GM19468 (cell line): Measurements from ENCODE around the gene TMCC1.
"Not testable (repeated sequence)": the region's sequence is repeated elsewhere in the genome, so short reads cannot be mapped to it uniquely, and the experiment has no call there.

Source experiments
- ATAC-seq: cut with Tn5 transposase; IDR thresholded peaks from one replicate; pipeline ENCODE4 v1.9.1; 2021; ENCODE audit warnings: mild to moderate bottlenecking, moderate library complexity, moderate number of reproducible peaks; ENCODE audit not compliant: unreplicated experiment; ENCODE audit errors: extremely low read depth

Gene TMCC1

DNA sequence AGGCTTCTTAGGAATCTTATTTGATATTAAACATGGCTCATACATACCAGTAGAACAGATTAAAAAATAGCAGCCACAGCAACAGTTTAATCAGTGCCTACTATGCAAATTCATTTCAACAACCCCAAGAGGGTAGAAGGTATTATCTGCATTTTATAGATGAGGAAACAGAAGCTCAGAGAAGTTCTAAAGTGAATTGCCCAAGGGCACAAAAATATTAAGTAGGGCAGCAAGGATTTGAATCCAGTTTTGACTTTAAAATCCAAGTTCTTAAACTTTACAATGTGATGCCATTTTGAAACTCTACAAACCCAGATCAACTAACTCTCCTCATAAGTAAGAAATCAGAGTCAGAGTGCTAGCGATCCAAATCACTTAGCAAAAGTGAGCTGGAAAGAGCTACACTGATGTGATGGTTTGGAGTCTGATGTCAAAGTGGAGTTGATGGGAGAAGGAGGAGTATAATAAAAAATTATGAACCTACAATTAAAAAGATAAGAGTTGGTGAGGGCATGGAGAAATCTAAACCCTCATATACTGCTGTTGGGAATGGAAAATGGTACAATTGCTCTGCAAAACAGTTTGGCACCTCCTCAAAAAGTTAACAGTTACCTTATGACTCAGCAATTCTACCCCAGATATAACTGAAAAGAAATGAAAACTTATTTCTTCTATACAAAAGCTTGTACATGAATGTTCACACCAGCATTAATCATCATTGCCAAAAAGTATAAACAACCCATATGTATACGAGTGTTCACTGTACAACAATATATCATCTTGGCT lies 236.1 kb downstream of the TMCC1 start:
- no peak for ATAC-seq

DNA sequence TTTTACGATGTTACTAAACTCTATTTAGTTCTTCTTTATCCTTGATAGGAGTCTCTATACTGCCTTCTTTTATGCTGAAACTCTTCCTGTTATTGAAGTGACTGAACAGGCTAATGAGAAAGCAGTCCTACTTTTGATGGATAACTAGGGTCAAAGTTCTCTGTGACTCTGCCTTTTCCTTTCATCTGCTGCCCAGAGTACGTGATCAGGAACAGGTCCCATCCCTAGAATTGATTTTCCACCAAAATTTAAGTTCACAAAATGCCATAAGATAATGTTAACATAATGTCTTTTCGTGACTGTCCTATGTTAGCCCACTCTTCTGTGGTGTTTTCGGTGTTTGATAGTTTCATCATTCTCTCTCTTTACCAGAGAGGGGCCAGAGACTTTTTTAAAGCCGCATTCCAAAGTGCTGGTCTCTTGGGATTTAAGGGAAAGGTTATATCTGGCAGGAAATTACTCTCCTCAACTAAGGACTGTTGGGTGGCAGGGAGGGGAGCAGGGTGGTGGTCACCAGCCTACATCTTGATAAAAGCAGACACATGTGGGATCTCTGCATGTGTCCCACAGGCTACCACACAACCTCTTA lies 236.8 kb downstream of the TMCC1 start:
- no peak for ATAC-seq

DNA sequence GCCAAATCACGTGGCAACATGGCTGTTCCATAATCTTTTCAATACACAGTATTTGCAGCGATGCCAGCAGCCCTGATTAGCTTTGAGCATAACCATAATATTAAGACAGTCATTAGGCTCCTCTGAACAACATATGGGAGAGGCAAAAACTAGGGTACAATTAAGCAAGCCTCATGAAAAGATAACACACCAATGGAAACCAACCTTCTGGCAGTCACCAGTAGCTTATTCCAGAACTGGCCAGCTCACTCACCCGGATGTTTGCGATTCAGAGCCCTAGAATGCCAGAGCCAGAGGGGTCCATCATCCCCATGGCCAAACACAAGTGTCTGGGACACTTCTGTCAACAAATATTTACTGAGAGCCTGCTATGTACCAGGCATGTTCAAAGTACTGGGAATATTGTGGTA lies 238.2 kb downstream of the TMCC1 start:
- ATAC-seq, result no peak

DNA sequence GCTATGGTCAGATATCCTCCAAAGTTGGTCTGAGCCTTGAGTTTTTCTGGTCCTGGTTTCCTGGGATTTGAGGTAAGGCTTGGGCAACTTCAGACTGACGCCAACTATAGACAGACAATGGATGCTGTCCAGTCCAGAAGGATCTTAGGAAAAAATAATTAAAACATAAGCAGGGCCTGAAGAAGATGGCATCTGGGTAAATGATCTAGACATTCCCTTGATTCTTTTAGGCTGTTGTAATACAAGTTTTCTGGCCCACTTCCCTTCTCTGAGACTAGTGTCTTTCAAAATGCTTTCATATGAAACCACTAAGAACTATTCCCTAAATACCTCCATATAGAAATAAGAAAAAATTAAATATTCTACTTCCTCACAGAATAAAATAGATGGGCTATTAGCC lies 239.4 kb downstream of the TMCC1 start:
- ATAC-seq, result no peak

DNA sequence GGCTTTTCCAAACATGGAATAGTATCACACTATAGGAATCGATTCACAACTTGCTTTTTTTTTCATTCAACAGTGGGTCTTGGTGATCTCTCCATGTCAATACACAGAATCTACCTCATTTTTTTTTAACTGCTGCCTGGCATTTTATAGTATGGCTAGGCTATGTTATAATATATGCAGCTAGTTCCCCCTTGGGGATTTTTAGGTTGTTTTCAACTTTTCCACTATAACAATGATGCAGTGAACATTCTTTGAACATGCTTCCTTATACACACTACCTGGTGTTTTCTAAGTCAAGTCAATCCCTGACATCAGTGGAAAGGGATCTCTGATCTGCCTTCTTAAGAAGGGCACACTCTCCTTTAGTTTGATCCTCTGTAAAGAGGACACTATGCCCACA lies 240.5 kb downstream of the TMCC1 start:
- ATAC-seq, result no peak

DNA sequence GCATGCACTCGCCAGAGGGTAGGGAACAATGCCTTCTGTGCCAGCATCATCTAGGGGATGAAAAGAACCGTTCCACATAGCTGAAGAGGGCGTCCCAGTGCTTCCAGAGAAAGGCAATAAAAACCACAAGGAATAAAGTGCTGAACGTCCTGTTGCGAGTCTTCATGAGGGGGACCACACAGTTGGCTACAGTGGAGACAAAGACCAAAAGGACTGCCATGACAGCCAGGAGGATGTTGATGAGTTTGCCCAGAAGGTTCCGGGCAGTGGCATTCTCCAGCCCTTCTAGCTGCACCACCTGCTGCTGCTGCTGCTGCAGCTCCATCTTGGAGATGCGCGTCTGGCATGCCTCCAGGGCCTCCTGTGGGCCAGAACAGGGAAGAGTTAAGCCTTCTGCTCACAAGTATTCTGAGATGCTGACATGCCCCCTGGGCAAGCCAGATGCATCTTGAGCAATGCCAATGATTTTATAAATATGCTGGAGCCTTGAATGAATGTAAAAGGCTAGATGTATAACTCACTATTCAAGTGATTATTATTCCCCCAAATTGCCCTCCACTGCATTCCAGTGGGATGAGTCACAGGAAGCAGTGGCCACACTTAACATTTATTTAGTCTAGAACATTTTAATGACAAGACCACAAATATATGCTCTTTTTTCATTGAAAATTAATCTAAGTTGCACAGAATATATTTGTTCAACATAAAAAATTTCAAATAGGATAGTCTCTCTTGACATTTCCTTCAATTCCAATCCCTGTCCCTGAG lies 241.9 kb downstream of the TMCC1 start:
- ATAC-seq, result no peak

DNA sequence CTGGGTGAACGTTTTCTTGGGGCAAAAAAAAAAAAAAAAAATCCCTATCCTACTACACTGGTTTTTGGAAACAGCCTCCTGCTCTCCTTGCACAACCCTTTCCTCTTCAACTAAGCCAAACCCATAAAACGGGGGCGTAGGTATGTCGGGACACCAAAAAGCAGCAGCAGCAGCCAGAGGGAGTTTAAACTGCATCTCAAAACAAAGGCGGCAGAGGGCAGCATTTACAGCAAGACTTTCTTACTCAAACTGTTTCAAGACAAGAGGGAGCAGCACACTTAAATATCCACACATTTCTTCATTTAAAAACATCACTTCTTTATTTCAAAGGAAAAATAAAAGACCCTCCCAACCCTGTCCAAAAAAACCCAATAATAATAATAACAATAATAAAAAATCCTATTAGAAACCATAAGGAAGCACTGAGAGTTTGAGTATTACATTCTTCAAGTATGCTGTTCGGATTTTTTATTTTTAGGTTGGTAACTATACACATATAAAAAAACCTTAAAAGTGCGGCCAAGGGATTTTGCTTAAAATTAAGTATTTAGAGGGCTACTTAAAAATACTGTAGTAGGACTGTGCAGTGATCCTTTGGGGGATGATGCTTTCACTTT lies 243.1 kb downstream of the TMCC1 start:
- no peak for ATAC-seq

DNA sequence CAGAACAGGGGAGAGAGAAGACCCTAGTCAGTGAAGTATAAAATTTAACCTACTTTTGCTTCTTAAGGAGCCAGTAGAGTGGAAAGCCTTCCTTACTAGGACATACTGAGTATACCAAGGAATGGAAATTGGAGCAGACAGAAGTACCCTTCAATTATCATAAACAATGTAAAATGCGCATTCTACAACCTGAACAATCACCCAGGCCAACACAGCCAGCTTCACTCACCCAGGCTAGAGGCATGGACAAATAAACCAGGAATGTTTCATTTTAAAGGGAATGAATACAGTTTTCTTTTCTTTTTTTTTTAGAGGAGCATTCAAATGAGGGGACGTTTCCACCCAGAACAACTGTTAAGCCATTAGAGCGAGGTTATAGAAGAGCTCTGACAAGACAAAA lies 245.1 kb downstream of the TMCC1 start:
- no peak for ATAC-seq

DNA sequence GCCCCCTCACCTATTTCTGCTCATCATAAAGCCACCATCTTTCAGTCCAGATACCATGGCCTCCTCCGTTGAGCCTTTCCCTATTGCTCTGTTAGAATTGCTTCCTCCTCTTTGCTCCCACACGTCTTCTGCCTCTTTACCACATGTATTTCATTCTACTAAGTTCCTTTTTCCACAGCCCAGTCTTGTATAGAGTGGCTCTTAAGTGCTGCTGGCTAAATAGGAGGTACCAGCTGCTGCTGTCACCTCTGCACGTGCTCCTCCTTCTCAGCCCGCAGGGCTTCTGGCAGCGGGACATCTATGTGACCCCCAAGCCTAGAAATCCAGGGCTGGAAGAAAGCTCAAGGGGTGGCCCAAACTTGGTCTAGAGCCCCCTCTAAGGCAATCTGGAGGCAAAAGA lies 248.2 kb downstream of the TMCC1 start:
- no peak for ATAC-seq

DNA sequence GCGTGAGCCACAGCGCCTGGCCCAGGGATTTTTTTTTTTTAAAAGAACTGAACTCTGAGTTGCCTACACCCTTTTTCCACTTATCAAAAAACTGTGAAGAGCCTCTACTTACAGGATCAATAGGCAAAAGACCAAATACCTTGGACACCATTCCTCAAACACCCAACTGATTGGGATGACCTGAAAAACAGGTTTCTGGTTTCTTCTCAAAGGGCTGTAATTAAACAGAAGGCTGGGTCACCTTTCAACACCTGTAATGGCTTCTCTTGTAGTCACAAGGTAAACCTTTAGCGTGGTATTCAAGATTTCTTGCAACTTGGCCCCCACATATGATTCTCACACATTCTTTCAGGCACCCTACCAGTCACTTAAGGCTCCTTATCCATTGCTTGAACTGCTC lies 248.7 kb downstream of the TMCC1 start:
- no peak for ATAC-seq

DNA sequence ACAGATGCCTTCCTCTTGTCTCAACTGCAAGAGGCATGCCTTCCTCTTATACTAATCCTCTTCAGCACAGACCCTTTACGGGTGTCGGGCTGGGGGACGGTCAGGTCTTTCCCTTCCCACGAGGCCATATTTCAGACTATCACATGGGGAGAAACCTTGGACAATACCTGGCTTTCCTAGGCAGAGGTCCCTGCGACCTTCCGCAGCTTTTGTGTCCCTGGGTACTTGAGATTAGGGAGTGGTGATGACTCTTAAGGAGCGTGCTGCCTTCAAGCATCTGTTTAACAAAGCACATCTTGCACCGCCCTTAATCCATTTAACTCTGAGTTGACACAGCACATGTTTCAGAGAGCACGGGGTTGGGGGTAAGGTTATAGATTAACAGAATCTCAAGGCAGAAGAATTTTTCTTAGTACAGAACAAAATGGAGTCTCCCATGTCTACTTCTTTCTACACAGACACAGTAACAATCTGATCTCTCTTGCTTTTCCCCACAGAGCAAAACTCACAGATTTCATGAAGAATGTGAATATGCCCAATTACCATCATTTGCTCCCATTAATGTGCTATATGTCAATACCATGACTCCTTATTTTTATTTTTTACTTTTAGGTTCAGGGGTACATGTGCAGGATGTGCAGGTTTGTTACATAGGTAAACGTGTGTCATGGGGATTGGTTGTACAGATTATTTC lies 251.8 kb downstream of the TMCC1 start:
- ATAC-seq, result not testable (repeated sequence)

DNA sequence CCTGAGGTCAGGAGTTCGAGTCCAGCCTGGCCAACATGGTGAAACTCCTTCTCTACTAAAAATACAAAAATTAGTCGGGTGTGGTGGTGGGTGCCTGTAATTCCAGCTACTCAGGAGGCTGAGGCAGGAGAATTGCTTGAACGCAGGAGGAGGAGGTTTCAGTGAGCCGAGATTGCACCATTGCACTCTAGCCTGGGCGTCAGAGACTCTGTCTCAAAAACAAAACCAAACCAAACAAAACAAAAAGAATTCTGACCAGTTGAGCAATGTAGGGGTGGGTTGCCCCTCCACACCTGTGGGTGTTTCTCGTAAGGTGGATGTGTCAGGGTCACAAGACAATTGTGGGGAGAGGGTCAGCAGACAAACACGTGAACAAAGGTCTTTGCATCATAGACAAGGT lies 252.5 kb downstream of the TMCC1 start:
- not testable (repeated sequence) for ATAC-seq

DNA sequence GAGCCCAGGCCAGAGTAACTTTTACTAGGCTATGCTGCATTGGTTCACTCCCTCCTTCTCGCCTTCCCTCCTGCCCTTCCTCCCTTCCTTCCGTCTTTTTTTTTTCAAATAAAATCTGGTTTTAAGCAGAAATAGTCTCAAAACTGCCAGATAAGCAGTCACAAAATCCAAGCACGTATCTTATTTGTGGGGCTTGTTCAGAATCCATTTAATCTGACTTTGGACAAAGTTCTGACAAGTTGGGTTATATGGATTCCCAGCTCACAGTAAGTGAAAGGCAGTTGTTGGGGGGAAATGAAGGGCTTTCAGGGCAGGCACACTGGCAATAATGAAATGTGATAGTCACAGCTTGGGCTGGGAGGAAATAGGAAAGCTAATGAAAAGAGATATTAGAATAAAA lies 255.0 kb downstream of the TMCC1 start:
- ATAC-seq, result no peak

DNA sequence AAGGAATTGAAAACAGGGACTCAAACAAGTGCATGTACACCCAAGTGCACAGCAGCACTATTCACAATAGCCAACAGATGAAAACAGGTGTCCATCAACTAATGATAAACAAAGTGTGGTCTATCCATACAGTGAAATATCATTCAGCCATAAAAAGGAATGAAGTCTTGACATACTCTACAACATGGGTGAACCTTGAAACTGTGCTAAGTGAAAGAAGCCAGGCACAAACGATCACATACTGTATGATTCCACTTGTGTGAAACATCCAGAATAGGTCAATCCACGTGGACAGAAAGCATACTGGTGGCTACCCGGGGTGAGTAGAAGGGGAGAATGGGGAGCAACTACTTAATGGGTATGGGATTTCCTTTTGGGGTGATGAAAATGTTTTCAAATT lies 257.4 kb downstream of the TMCC1 start:
- ATAC-seq, result no peak

DNA sequence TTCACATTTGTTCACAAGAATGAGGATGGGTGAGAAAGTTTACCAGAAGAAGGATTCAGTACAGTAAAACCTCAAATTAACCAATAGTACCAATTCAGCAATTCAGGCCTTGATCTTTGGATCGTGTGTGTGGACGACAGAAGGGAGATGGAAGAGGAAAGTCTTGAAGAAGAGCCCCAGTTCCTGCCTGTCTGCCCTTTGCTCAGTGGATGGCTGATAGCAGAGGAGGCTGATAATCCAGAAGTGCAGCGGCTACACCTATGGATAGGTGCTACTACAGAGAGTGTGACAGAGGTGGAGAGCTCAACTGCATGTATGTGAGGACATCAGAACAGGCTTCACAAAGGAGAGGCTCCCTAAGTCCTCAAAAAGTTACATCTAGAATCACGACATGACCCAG lies 257.9 kb downstream of the TMCC1 start:
- ATAC-seq, result no peak

DNA sequence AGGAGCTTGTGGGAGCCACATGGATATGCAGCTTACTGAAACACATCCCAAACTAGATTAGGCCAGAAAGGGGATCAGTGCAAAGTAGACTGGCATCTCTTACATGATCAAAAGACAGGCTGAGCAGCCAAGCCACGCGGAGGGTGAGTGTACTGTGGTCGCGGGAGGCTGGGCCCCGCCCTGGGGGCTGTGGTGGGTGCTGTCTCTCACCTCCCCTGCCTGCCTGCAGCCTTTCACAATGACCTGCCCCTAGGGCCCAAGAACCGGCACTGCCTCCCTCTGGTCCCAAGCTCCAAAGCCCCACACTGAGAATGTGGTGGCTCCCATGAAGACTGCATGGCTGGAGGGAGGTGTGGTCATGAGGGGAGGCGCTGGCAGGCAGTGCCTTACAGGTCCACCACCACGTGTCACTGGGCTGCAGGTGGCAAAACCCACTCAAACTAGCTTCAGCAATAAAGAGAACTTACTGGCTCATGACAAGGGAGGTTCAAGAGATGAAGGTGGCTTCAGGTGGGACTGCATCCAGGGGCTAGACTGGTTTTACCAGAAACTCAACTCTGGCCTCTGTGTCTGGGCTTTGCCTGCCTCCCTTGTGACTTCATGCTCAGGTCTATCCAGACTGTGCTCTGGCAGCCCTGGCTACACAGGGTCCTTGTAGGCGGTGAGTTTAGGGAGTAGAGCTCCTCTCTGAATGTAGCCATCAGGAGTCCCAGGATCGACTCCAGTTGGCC lies 259.6 kb downstream of the TMCC1 start:
- ATAC-seq, result no peak

DNA sequence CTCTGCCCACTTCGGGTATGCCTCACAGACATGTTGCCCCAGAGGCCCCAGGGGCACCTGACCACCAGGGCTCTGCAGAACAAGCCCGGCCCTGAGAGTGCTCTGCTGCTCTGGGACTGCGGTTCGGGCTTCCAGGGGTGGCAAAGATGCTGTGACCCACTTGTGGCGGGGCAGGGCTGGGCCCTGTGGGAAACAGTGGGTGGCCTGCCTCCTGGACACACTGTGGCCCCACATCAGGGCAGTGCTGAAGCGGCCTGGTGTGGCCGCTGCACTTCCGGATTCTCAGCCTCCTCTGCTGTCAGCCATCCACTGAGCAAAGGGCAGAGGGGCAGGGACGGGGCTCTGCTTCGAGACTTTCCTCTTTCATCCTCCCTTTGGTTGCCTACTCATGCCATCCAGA lies 260.5 kb downstream of the TMCC1 start:
- no peak for ATAC-seq

DNA sequence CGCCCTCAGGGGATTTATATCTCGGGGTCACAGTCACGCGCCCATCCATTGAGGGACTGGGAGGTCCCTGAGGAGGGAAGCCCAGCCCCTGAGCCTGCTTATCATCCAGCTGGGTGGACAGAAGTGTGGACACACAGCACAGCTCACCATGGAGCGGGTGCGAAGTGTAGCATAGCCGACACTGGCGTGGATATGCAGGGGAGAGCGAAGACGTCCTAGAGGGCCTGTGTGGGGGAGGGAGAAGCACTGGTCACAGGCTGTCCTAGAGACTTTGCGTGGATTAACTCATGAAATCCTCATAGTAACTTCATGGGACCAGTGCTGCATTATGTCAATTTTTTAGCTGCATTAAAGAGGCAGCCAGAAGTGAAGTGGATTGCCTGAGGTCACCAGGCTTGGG lies 261.0 kb downstream of the TMCC1 start:
- no peak for ATAC-seq

DNA sequence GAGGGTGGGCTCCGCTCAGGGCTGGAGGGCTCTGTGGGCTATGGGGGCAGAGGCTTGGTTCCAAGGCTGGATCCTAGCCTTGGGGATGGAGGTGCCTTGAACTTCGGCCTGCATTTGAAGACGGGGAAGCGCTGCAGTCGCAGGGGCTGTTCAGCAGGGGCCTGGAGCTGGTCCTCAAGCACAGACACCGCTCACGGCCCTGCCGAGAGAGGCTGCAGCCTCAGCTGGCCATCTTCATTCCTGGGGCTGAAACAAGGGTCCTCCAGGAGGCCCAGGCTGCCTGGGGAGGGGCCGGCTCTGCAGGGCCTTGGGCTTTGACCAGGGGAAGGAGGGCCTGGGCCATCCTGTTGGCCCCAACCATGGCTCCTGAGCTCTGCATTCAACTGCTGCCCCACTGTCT lies 261.5 kb downstream of the TMCC1 start:
- ATAC-seq, result no peak

DNA sequence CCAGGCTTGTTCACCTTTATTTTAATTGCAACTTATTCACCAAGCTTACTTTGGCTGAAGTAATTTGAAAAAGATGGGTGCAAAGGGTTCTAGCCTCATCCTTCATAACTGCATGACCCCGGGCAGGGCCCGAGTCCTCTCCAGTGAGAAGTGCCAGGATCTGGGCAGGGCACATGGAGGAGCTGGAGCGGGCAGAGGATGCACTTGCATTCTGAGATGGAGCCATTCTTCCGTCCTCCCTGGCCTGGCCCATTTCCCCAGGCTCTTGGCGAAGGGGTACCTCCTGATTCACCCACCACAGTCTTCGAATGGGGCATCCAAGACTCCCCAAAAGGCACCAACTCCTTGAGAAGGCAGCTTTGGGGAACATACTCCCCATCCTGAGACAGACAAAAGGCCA lies 264.5 kb downstream of the TMCC1 start:
- no peak for ATAC-seq
